ENCODE data around the gene EFNA3. TPM values are rescaled to one million over a fixed set of nuclear protein-coding genes. Genes with fewer than 3 reads are reported as not detected.

Gene EFNA3
- total RNA-seq, 1 experiment from 2014 or later: 2.3 TPM

GRCh38 chr1:155079487-155080311 lies 1.1 kb downstream of the EFNA3 start:
- POLR2A ChIA-PET: interaction anchor here (0.5 kb wide), 1 partner anchor 63 kb away, joined by 5 read pairs; no protein-coding TSS in a partner anchor

More at GRCh38 chr1:155079487-155080311, 1.1 kb downstream of the EFNA3 start:
- Histone ChIP-seq H3K9me3 (ENCODE audit: control insufficient read depth, insufficient read depth, low read depth, low read length) (no peaks in the 10 kb centered on the region), H3K4me1 (ENCODE audit: control insufficient read depth, insufficient read depth, low read length) (peaks cover 17% of the 10 kb centered on the region), H3K27ac (ENCODE audit: low read length) (no peak overlapping the region), H3K4me3 (ENCODE audit: low read depth in 2 of 2, low read length in 2 of 2) (peak overlapping the region; percentile 33 to 53), H3K27me3 (ENCODE audit: control insufficient read depth, insufficient read depth, low read length) (peaks cover 9% of the 10 kb centered on the region), H3K36me3 (ENCODE audit: control insufficient read depth, insufficient read depth, low read length) (no peaks in the 10 kb centered on the region; the same call in 1 of the 2 replicates)
- in situ Hi-C loops (cut with HindIII; ENCODE audit: low pct_unique_long_range_greater_than_20kb, low sequenced_read_pairs) (no loop called here), intact Hi-C loops (cut with micrococcal nuclease; ENCODE audit: unreplicated experiment) (no loop called here)
- DNase-seq (ENCODE audit: low read depth, low spot score): no peak
- BruUV-seq (replicated peaks): no TSS peak
- CTCF ChIA-PET: no interaction called here
- TF ChIP-seq SIN3A (IDR thresholded peaks at IDR 0.05; ENCODE audit: borderline replicate concordance, insufficient read depth, low read depth, low read length) (no peak), TCF7L2 (IDR thresholded peaks at IDR 0.05; ENCODE audit: low read depth, low read length) (no peak), REST (IDR thresholded peaks at IDR 0.05; ENCODE audit: insufficient read depth in 1 of 2, low read depth in 2 of 2, low read length in 1 of 2) (no peak), POLR2AphosphoS5 (IDR thresholded peaks at IDR 0.05; ENCODE audit: low read depth, low read length) (no peak), CTCF (IDR thresholded peaks at IDR 0.05) (no peak)
- peak; percentile 33 for ATAC-seq

All from Panc1 (cell line).